NCI-H226 (cell line): Measurements from ENCODE around the gene ARHGAP25.
"Not testable (repeated sequence)": the region's sequence is repeated elsewhere in the genome, so short reads cannot be mapped to it uniquely, and the experiment has no call there.

ENCODE experiments used
- DNase-seq: peaks from one replicate; pipeline ENCODE4 v3.0.0-alpha.2; 2015

ARHGAP25 gene

DNA sequence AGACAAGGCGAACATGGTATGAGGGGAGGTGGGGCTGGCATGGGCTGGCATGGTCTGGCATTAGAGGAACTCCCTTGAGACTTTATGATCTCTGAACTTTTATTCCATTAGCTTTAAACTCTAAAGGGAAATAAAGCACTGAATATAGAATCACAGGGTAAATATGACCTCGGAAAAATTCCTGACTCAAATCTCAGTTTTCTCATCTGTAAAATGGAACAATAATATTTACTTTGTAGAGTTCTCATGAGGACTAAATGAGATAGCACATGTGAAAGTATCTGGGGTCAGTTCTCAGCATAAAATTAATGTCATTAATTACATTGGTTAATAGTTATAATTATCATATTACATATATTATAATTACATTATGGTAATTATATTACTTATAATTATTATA lies 65.9 kb downstream of the ARHGAP25 start:
- no peak for DNase-seq

DNA sequence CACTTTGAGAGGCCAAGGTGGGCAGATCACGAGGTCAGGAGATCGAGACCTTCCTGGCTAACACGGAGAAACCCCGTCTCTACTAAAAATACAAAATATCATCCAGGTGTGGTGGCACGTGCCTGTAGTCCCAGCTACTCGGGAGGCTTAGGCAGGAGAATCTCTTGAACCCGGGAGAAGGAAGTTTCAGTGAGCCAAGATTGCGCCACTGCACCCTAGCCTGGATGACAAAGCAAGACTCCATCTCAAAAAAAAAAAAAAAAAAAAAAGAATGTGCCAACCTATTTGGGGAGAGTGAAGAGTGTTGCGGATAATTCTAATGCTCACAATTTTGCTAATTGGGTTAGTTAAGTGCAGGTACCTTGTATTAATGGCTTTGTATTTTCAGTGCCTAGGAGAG lies 67.5 kb downstream of the ARHGAP25 start:
- not testable (repeated sequence) for DNase-seq

DNA sequence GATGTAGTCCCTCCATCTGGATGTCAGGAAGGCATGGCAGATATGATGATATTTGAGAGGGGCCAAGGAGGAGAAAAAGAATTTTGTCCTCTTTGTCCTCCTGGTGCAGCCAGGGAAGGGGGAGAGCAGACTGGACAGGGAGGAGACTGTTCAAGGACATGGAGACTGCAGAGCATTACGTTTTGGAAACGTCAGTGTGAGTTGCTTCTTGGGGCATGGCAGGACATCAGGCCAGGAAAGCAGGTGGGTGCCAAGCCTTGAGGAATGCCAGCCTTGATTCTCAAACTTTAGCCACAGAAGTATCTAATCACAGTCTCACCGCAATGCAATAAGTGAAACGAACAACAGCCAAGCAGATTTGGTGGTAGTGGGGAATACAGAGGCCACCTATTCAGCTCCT lies 70.4 kb downstream of the ARHGAP25 start:
- DNase-seq, result no peak

DNA sequence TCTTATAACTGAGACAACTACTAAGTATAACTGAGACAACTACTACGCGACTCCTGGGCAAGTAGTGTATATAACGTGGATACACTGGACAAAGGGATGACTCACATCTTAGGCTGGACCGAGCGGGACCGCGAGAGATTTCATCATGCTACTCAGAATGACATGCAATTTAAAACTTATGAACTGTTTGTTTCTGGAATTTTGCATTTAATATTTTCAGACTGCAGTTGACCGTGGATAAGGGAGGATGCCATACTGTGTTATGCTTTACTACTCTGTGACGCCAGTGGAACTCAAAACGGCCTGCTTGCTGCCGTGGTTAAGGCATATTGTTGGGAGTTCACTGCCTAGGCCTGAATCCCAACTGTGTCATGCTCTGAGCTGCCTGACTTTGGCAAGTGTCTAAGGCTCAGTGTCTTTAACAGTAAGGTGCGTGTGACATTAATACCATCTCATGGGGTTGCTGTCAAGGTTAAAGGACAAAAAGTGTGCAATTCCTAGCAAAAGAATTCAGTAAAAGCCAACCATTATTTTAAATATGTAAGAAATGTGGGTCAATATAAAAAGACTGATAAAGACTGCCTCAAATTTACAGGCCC lies 72.0 kb downstream of the ARHGAP25 start:
- DNase-seq, result peak; percentile 12

DNA sequence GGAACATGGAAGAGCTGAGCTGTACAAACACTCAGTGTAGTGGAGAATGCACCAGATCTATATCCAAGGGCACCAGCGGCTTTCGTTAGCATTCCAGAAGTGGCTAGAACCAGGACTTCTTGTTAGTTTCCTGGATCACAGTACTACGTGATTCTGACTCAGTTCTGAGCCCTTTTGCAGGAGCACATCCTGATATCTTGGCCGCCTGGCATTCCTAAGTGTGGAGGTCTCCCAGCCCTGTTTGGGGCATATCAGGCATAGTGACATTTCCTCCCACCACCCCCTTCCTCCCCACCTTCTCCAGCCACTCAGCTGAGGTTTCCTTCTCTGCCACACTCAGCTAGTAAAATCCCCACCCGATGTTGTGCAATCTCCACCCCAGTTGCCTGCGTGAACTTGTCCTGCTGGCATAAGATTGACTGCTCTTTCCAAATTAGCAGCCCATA lies 73.2 kb downstream of the ARHGAP25 start:
- peak; percentile 44 for DNase-seq

DNA sequence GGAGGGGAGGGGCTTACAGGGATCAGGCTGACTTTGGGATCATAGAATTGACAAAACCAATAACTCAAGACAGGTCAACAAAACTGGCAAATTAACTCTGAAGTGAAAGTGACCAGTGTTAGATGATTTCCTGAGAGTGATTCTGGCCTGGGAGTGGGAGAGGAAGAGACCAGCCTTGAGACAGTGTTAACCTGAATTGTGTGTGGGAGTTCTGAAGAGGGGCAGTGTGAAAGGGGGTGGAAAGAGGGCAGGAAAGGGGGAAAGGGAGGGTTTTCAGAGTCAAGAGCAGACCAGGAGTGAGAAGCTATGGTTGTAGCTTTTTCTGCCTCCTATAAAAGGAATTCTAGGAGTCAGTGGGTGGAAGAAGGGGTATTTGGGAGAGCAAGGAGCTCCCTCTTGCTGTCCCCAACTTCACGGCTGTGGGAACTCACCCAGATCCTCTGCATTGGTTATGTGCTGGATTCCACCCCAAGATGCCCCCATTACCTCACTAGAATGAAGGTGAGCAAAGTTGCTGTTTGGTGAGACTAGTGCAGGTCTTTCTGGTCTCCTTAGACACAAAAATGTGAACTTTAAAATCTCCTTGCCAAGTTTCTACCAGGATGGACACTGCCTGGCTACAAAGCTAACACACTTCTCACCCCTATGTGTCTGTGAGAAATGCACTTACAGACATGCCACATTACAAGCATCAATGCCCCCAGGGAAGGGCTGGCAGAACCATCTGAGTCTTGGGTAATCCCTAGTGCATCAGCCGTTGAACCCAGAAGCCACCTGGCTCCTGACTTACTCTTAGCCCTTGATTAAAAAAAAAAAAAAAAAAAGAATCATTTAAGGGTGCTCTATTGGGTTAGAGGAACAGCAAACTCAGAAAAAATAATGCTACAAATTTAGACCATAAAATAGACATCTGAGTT lies 75.0 kb downstream of the ARHGAP25 start:
- peak; percentile 14 for DNase-seq

DNA sequence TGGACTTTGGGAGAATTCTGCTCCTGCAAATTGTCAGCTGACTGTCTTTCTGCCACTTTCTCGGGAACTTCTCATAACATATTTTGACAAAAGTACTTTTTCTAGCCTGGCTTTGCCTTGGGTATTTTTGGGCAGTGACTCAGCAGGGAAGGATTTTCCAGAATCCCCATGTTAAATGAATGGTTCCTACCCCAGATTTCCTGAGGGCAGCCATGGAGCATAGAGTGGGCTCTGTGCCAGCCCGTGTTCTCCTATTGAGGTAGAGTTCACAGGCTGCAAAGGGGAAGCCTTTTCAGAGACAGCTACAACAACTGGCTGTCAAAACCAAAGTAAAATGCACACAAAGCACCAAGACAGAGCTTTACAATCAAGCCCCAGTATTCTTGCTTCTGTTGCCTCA lies 76.8 kb downstream of the ARHGAP25 start:
- peak; percentile 30 for DNase-seq

DNA sequence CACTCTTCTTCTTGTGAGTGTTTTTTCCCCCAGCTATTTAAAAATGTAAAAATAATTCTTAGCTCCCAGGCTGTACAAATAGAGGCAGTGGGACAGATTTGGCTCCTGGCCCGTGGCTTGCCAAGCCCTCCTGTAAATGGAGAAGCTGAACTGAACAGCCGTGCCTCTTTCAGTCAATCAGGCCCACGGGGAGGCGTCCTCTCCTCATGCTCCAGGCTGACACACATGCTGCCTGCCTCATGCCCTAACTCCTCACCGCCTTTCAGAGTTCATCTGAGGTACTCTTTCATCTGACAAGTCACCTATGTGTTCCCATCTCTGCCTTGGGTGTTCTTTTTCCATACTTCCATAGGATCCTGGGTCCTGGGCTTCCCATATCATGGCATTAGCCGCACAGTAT lies 77.6 kb downstream of the ARHGAP25 start:
- no peak for DNase-seq

DNA sequence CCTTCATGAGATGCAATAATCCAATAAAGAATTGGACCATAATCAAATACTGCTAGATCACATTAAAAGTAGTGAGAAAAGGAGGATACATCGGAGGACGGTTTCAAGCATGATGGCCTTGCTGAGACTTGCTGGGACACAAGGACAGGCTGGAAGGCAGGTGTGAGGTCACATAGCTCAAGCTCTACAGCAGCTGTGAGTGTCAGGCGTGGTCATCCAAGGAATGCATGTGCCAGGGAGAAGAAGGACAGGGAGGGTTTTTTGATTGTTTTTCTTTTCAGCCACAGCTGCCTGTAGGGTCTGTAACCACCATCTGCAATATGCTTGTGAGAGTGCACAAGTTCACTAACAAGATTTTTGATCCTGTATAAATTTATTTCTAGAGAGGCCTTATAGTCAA lies 79.0 kb downstream of the ARHGAP25 start:
- DNase-seq, result no peak

DNA sequence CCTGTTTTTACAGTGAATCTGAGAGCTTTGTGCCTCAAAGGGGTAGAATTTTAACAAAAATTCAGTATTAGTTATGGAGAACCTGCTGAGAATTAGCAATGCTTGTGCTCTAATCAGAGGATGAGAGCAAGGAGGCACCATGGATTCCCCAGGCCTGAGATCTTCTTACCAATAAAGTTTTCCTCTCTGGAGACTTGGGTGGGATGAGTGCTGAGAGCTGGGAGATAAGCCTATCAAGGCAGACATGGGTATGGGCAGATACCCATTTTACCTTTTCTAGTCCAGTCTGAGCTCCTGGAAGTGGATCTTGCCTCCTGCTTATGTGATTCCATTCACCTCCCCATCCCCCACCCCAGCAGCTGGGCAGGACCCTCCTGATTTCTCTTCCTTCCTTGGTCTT lies 82.7 kb downstream of the ARHGAP25 start:
- DNase-seq, result no peak

DNA sequence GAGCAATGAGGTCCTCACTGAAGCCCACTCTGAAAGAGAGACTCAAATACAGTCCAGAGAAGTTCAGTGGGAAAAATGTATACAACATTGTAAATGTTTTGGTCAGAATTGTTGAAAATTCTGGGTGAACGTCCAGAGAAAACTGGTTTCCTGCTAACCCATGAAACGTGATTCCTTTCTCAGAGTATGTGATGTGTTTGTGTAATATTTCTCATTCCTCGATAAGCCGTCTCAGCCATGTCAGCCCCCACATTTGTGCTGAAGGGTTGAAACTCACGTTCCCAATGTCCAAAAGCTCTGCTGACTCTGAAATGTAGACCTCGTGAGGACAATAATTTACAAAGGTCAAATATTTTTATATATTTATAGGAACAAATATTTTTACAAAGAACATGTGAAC lies 84.9 kb downstream of the ARHGAP25 start:
- DNase-seq, result no peak

DNA sequence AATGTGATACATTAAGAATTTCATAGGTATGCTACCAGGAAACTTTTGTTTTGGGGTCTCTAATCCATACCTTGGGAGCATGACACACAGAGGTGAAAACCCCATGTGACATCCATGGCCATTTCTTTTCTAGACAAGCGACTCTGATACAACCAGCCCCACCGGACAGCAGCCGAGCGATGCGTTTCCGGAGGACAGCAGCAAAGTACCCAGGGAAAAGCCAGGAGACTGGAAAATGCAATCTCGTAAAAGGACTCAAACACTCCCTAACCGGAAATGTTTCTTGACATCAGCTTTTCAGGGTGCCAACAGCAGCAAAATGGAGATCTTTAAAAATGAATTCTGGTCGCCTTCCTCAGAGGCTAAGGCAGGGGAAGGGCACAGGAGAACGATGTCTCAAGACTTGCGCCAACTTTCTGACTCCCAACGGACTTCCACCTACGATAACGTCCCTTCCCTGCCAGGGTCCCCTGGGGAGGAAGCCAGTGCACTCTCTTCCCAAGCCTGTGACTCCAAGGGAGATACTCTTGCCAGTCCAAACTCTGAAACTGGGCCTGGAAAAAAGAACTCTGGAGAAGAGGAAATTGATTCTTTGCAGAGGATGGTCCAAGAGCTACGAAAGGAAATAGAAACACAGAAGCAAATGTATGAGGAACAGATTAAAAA lies 87.7 kb downstream of the ARHGAP25 start:
- no peak for DNase-seq

DNA sequence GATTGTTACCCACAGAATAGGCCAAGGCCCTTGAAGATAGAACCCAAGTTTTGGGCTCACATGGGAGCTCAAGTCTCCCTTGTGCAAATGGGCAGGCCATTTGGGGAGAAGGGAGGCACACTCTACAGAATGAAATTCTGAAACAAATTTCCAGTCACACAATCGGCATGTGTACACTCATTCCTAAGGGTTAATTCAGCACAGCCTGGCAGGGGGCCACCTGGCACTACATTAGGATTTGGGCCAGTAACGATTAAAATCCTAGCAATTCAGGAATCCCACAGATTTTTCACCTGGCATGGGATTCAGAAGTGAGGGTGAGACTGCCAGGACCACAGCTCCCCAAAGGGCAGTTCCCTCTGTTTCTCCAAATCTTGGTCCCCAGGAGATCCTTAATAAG lies 90.2 kb downstream of the ARHGAP25 start:
- peak; percentile 47 for DNase-seq

DNA sequence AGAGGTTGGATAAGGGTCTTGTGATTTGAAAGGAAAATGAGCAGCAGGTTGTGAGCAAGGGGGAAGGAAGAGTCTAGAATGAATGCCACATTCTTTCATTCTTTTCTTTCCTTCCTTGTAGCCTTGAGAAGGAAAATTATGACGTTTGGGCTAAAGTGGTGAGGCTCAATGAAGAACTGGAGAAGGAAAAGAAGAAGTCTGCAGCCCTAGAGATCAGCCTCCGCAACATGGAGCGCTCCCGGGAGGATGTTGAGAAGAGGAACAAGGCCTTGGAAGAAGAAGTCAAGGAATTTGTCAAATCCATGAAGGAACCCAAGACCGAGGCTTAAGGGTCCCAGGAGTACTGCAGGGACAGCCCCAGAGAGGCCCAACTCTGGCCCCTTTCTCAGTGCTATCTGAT lies 91.3 kb downstream of the ARHGAP25 start:
- DNase-seq, result no peak

DNA sequence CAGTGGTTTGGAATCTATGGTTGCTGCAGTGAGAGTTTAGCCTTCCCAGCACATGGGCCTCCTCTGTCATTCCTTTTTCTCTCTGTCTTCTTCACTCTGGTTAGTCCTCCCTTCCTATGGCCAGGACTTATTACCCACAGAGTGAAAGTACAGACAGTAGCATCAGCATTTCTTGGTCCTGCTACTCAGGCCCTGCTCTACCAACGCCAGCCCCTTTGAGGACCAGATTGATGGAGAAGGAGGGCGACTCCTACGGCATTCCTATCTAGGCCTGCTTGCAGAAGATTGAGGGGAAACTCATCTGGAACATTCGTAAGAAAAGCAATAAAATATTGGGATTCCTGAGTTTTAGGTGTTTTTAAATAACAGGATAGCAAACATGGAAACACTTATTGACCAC lies 93.1 kb downstream of the ARHGAP25 start:
- DNase-seq, result peak; percentile 61

DNA sequence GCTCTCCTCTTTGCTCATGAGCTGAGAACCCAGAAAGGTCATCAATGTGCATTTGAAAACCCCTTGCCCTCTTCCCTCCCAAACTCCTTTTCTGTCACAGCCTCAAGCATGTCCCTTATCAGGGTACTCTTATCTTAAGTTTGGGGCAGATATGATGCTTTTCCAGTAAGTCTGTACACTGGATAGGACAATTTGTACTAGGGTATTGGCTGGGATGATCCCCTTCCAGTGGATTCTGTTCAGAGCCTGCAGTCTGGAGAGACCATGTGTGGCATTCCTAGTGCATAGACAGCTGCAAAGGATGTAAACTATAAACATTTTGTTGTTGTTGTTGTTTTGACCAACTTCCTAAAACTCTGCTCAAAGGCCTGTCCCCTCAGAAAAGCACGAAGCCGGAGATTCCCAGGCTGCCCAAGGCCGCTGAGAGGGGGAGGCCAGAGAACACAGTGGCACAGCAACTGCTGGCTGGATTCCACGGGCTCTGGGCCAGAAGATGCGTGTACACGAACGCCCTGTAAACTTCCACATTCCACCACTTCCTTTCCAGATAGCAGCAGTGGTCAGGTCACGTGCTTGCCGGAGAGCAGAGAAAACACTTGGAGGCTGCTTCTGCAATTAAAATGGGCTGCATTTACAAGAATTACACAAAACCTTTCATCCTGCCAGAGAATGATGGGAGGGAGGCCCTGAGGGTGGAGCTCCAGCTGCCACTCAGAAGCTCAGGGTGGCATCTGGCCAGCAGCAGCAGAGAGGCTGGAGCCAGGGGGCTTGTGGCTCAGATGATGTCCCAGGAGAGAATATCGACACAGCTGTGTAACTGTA lies 94.5 kb downstream of the ARHGAP25 start:
- DNase-seq, result peak; percentile 95

DNA sequence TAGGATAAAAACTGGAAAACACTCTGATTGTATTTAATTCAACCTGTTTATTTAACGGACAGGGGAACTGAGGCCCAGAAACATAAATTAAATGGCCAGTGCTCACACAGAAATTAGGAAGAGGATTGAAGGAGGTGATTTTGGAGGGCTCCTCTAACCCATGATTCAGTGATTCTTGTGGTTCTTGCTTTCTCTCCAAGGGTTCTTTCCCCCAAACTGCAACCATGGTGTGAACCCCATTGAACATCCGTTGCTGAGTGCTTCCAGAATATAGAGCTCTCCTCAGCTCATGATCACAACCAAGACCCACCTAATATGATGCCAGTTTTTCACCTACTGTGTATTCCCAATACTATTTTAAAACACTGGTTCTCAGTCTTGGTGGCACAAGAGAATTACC lies 95.1 kb downstream of the ARHGAP25 start:
- no peak for DNase-seq

DNA sequence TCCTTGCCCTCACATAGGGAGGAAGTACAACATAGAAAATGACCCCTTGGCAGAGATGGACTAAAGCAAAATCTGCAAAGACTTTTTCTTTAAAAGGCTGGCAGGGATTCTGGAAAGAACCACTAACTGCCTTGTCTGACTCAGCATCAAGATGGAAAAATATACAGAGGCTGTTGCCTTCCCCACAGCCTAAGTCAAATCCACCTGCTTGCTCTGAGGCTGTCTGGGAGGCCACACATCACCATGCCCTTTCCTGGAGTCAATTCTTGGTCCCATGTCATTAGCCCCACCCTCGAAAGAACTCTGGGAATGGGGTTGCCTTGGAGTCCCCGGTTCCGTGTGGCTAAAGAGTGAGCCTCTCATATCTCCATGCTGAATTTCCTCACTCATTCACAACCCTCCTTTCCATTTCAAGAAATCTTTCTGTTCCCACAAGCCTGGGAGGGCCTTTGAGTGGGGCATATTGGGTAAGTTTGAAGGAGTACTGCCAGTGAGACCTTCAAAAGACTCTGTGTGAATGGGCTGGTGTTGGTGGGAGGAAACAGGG lies 97.1 kb downstream of the ARHGAP25 start:
- peak; percentile 47 for DNase-seq

DNA sequence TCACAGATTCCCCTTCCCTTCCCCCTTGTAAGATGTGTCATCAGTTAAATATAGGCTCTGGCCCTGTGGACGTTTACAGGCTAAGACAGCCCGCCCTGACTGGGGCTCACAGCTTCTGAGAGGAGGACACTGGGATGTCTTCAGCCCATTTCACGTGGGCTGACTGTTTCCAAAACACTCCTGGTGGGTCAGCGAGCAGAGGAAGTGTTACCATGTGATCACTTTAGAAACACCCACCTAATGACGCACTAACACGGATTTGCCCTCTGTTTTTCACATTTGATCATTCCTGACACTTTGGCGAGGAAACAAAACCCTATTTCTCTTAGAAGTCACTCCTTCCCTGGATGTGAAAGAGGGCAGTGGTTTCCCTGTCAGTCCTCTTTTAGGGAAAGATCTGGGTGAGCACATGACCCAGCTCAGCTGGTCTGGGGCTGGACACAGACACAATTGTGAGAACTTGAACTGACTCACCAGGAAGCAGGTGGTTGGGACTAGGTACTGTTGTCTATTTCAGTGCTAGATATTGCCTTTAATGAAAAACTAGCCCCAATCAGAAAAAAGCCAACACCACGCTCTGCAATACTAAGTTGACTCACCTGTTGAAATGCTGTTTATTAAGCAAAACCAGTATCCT lies 97.7 kb downstream of the ARHGAP25 start:
- peak; percentile 41 for DNase-seq

DNA sequence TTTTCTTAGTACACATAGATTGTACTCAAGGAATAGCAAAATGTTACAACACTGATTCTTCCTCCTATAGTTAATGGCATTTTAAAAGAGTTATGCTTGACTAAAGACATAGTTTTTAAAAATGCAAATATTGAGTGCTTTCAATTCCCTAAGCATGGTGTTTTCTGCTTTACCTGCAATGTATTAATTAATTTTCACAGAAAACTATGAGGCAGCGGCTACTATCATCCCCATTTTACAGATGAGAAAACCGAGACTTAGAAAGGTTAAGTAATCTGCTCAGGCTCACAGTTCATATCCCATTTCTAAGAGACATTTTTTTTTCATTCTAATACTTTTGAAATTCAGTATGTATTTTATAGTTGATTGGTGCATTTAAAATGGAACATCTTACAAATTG lies 98.6 kb downstream of the ARHGAP25 start:
- no peak for DNase-seq

DNA sequence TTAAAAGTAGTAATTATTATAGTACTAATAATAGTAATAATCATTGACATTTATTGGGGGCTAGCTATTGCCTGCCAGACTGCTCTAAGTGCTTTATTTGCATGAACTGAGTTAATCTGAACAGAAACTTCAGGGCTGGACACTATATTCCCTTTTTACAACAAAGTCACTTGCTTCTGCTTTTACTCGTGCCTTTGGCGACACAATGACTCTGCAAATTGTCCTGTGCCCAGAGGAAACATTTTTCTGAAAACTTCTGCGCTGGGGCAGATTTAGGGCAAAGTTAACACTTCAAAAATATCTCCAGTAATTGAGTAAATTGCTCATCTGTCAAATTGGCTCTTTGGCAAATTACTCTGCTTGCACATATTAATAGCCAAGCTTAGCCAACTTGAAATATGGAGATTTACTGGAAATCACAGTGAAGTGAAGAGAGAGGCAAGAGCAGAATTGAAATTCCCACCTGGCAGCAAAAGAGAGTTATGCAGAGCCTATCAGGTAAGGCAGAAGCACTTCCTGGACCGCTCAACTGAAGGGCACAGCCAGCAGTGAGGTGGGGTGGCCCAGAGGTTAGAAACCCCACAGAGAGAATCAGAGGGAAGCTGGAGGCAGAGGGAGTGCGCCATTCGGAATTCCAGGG lies 100.2 kb downstream of the ARHGAP25 start:
- no peak for DNase-seq

DNA sequence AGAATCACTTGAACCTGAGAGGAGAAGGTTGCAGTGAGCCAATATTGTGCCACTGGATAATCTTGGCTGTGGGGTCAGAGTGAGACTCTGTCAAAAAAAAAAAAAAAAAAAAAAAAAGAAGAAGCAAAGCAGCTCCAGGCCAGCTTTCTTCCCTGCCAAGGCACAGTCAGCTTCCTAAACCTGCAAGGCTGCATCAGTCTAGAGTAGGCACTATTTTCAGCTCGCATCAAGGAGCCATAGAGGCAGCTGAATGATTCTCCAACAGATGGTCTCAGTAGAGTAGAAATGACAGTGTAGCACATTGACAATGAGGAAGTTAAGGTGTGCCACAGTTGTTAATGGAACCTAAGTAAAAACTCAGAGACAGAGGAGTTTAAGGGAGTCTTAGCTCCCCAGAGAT lies 101.0 kb downstream of the ARHGAP25 start:
- DNase-seq, result no peak
